COLO829 (cell line): ENCODE data around the gene WSCD2.

Experiments used
- DNase-seq: peaks from one replicate; pipeline ENCODE4 v3.0.0; 2012; ENCODE audit warnings: low spot score

WSCD2 gene

GRCh38 chr12:108270035-108270848, 141.2 kb downstream of the WSCD2 start:
- no peak for DNase-seq

GRCh38 chr12:108270849-108271143, 141.7 kb downstream of the WSCD2 start:
- DNase-seq: no peak

- DNase-seq: no peak
Measured at GRCh38 chr12:108271951-108272872, 143.1 kb downstream of the WSCD2 start.

GRCh38 chr12:108273217-108273616, 144.1 kb downstream of the WSCD2 start:
- no peak for DNase-seq

- DNase-seq: no peak
Measured at GRCh38 chr12:108277613-108278012, 148.5 kb downstream of the WSCD2 start.

GRCh38 chr12:108282160-108282559, 153.1 kb downstream of the WSCD2 start:
- DNase-seq: no peak

- no peak for DNase-seq
Measured at GRCh38 chr12:108282676-108283075, 153.6 kb downstream of the WSCD2 start.

GRCh38 chr12:108284163-108284562, 155.1 kb downstream of the WSCD2 start:
- DNase-seq: no peak

GRCh38 chr12:108285016-108285415, 155.9 kb downstream of the WSCD2 start:
- no peak for DNase-seq

- no peak for DNase-seq
Measured at GRCh38 chr12:108287227-108287626, 158.1 kb downstream of the WSCD2 start.

- no peak for DNase-seq
Measured at GRCh38 chr12:108289350-108290161, 160.5 kb downstream of the WSCD2 start.

- no peak for DNase-seq
Measured at GRCh38 chr12:108295641-108296040, 166.6 kb downstream of the WSCD2 start.

- DNase-seq: no peak
Measured at GRCh38 chr12:108296945-108297344, 167.9 kb downstream of the WSCD2 start.

- DNase-seq: no peak
Measured at GRCh38 chr12:108297424-108297823, 168.3 kb downstream of the WSCD2 start.

GRCh38 chr12:108297895-108298760, 169.0 kb downstream of the WSCD2 start:
- DNase-seq: no peak

GRCh38 chr12:108298761-108299275, 169.7 kb downstream of the WSCD2 start:
- no peak for DNase-seq

GRCh38 chr12:108299516-108299915, 170.4 kb downstream of the WSCD2 start:
- no peak for DNase-seq
